PC-9 (cell line): ENCODE data around the gene TRIM40.

Experiments
- EZH2 ChIP-seq: fragments of 200-600 bp; sonication (generic); IDR thresholded peaks from 2 replicates; pipeline ENCODE4 v1.8.0; 2017; ENCODE audit warnings: antibody characterized with exemption, low read depth
- TF ChIP-seq, protein P1 (sequence below): fragments of 200-600 bp; sonication (generic); conservative IDR thresholded peaks from 2 replicates; pipeline ENCODE4 v1.6.1; 2017; ENCODE audit warnings: mixed run types, antibody characterized with exemption, mild to moderate bottlenecking, moderate library complexity

- no peak for TF ChIP-seq EZH2
- TF ChIP-seq, protein P1, sequence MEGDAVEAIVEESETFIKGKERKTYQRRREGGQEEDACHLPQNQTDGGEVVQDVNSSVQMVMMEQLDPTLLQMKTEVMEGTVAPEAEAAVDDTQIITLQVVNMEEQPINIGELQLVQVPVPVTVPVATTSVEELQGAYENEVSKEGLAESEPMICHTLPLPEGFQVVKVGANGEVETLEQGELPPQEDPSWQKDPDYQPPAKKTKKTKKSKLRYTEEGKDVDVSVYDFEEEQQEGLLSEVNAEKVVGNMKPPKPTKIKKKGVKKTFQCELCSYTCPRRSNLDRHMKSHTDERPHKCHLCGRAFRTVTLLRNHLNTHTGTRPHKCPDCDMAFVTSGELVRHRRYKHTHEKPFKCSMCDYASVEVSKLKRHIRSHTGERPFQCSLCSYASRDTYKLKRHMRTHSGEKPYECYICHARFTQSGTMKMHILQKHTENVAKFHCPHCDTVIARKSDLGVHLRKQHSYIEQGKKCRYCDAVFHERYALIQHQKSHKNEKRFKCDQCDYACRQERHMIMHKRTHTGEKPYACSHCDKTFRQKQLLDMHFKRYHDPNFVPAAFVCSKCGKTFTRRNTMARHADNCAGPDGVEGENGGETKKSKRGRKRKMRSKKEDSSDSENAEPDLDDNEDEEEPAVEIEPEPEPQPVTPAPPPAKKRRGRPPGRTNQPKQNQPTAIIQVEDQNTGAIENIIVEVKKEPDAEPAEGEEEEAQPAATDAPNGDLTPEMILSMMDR, result no peak
These were observed 793 bp upstream of the TRIM40 start for GRCh38 chr6:30135147-30135546.
